Prostate gland (tissue), 2 donors: ENCODE data around the gene DCC. TPM values are rescaled to one million over a fixed set of nuclear protein-coding genes. Genes with fewer than 3 reads are reported as not detected.

ENCODE experiments used
- DNase-seq: peaks from one replicate; pipeline ENCODE4 v3.0.0-alpha.2; 2019; ENCODE audit warnings: low spot score
- H3K27ac ChIP-seq, 2 donors: fragments of 200-600 bp; sonication (generic); 2 replicates each; pipeline ENCODE4 v1.5.1; 2017 to 2019
- H3K27me3 ChIP-seq: fragments of 200-600 bp; sonication (generic); replicated peaks from 2 replicates; pipeline ENCODE4 v1.5.1; 2019; ENCODE audit not compliant: insufficient read depth
- H3K36me3 ChIP-seq, 2 donors: fragments of 200-600 bp; sonication (generic); 1 replicate in 1 of 2; 2 replicates in 1 of 2; pipeline versions ENCODE4 v1.5.1 to v1.8.1; 2017 to 2019
- H3K4me1 ChIP-seq: fragments of 200-600 bp; sonication (generic); replicated peaks from 2 replicates; pipeline ENCODE4 v1.5.1; 2019
- H3K4me3 ChIP-seq, 2 donors: fragments of 200-600 bp; sonication (generic); 2 replicates each; pipeline ENCODE4 v1.5.1; 2017 to 2019
- H3K9me3 ChIP-seq: fragments of 200-600 bp; sonication (generic); 2 replicates; pipeline ENCODE4 v1.5.1; 2017
- CTCF ChIP-seq, 4 experiments: fragments of 200-600 bp in 2 of 4; fragments of 450-650 bp in 2 of 4; sonication (generic) in 2 of 4; IDR thresholded peaks; 1 replicate in 3 of 4; 2 replicates in 1 of 4; pipeline ENCODE4 v1.5.1; 2016 to 2019; ENCODE audit warnings: antibody characterized with exemption in 4 of 4, mild to moderate bottlenecking in 2 of 4, moderate library complexity in 2 of 4
- POLR2A ChIP-seq: fragments of 450-650 bp; IDR thresholded peaks from one replicate; pipeline ENCODE4 v1.6.1; 2016; ENCODE audit warnings: antibody characterized with exemption, mild to moderate bottlenecking
- POLR2AphosphoS5 ChIP-seq: sonication (generic); formaldehyde crosslinking; IDR thresholded peaks from one replicate; pipeline ENCODE4 v1.6.1; 2017; ENCODE audit warnings: antibody characterized with exemption
- WGBS: methylation state at CpG from one replicate; pipeline ENCODE4 v1.1.5; 2018; 5-methylcytosine and 5-hydroxymethylcytosine counted together
- intact Hi-C: fragments of 100-400 bp; cut with DNase I; formaldehyde crosslinking; loops from one replicate; pipeline ENCODE4 v1.14.2; 2022
- total RNA-seq, 2 donors: library from RNA; depleted of rRNA; stranded (reverse); fragments of >200 nt; gene quantifications; one replicate each; pipeline ENCODE4 v1.1.0, GENCODE V29; 2016

DCC gene
- total RNA-seq, 2 donors from 2014 or later: 0.55 to 3.7 TPM

DNA sequence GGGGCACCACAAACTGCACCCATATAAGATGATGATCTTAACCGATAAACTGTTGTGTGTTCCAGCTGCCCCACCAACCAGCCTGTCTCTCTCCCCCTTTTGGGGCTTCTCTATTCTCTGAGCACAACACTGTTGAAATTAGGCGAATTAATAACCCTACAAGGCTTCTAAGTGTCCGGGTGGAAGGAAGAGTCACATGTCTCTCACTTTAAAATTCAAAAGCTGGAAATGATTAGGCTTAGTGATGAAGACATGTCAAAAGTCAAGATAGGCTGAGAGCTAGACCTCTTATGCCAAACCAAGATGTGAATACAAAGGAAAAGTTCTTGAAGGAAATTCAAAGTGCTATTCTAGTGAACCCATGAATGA is 1102.4 kb downstream of the DCC start:
- Histone ChIP-seq H3K9me3 (no peaks in the 10 kb centered on the region), H3K27ac (no peak overlapping the region), H3K36me3 (no peaks in the 10 kb centered on the region), H3K27me3 (no peaks in the 10 kb centered on the region), H3K4me3 (no peak overlapping the region), H3K4me1 (no peaks in the 10 kb centered on the region)
- DNase-seq: no peak
- 89% methylated on average over 3 of the region's 3 CpGs for WGBS
- intact Hi-C loops: no loop called here
- TF ChIP-seq CTCF (IDR thresholded peaks at IDR 0.05): no peak
- TF ChIP-seq POLR2AphosphoS5: no peak
- TF ChIP-seq POLR2A: no peak

- Histone ChIP-seq H3K27ac (no peak overlapping the region), H3K27me3 (no peaks in the 10 kb centered on the region), H3K4me3 (no peak overlapping the region), H3K4me1 (no peaks in the 10 kb centered on the region), H3K9me3 (no peaks in the 10 kb centered on the region), H3K36me3 (no peaks in the 10 kb centered on the region)
- 85% methylated on average over 2 of the region's 2 CpGs for WGBS
- intact Hi-C loops: no loop called here
- no peak for DNase-seq
- TF ChIP-seq CTCF (IDR thresholded peaks at IDR 0.05): no peak
- TF ChIP-seq POLR2A: no peak
- no peak for TF ChIP-seq POLR2AphosphoS5
Measured at GRCh38 chr18:53443336-53443735, 1103.3 kb downstream of the DCC start.

DNA sequence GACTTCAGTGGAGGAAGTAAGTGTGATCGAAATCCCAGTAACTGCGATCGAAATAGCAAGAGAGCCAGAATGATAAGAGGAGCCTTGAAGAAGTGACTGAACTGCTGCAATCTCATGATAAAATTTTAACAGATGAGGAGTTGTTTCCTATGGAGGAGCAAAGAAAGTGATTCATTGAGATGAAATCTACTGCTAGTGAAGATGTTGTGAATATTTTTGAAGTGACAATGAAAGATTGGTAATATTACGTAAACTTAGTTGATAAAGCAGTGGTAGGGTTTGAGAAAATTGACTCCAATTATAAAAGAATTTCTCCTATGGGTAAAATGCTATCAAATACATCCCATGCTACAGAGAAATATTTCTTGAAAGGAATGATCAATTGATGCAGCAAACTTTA is 1103.8 kb downstream of the DCC start:
- no peaks in the 10 kb centered on the region for H3K9me3 ChIP-seq
- intact Hi-C loops: no loop called here
- H3K27me3 ChIP-seq: no peaks in the 10 kb centered on the region
- H3K27ac ChIP-seq: no peak overlapping the region
- TF ChIP-seq CTCF (IDR thresholded peaks at IDR 0.05) (no peak), POLR2AphosphoS5 (no peak), POLR2A (no peak)
- H3K36me3 ChIP-seq: no peaks in the 10 kb centered on the region
- H3K4me1 ChIP-seq: no peaks in the 10 kb centered on the region
- 97% methylated on average over 4 of the region's 4 CpGs for WGBS
- H3K4me3 ChIP-seq: no peak overlapping the region
- no peak for DNase-seq

DNA sequence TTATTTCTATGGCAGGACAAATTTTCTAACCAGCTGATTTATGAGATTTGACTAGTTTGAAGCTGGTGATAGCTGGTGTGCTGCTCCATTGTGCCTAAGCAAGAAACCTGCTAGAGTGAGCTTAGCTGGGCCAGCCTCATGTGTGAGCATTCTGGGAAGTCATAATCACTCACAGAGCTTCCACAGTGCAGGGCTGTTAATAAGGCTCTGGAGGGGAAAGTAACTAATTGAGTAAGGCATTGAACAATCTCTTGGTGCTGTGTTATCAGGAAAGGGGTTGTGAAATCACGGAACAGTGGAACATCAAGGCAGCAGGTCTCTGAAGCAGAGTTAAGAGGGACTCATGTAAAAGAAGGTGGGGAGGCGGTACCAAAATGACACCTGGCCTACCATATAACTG is 1111.9 kb downstream of the DCC start:
- H3K9me3 ChIP-seq: no peaks in the 10 kb centered on the region
- 65% methylated on average over 2 of the region's 2 CpGs for WGBS

More for the DNA sequence above, 1111.9 kb downstream of the DCC start:
- no peak for DNase-seq
- H3K27me3 ChIP-seq: no peaks in the 10 kb centered on the region
- TF ChIP-seq CTCF (IDR thresholded peaks at IDR 0.05) (no peak), POLR2A (no peak), POLR2AphosphoS5 (no peak)
- H3K36me3 ChIP-seq: no peaks in the 10 kb centered on the region
- H3K4me3 ChIP-seq: no peak overlapping the region
- H3K4me1 ChIP-seq: no peaks in the 10 kb centered on the region
- intact Hi-C loops: no loop called here
- no peak overlapping the region for H3K27ac ChIP-seq
